Right lobe of liver (tissue), 6 donors: ENCODE results near the gene GOLGA8B. TPM values are rescaled to one million over a fixed set of nuclear protein-coding genes. Genes with fewer than 3 reads are reported as not detected.

ENCODE experiments used
- ATAC-seq, 4 donors: fragments of 200-7000 bp; cut with Tn5 transposase; one replicate each; pipeline ENCODE4 v1.9.1; 2020; ENCODE audit warnings: mild to moderate bottlenecking in 4 of 4, moderate library complexity in 4 of 4
- DNase-seq, 3 donors: peaks; one replicate each; pipeline ENCODE4 v3.0.0-alpha.2; 2020
- H3K27ac ChIP-seq, 3 donors: fragments of 200-600 bp; one replicate each; pipeline ENCODE4 v1.8.0; 2022
- H3K27me3 ChIP-seq, 2 donors: fragments of 200-600 bp; one replicate each; pipeline ENCODE4 v1.8.0; 2022
- H3K36me3 ChIP-seq, 4 donors: fragments of 200-600 bp; sonication (generic) in 1 of 4; one replicate each; pipeline versions ENCODE4 v1.5.1 to v1.8.0; 2017 to 2022; ENCODE audit warnings: control low read depth in 1 of 4
- H3K4me1 ChIP-seq, 4 donors: fragments of 200-600 bp; sonication (generic) in 1 of 4; one replicate each; pipeline versions ENCODE4 v1.5.1 to v1.8.0; 2017 to 2022; ENCODE audit warnings: control low read depth in 1 of 4
- H3K4me3 ChIP-seq, 3 donors: fragments of 200-600 bp; one replicate each; pipeline ENCODE4 v1.8.0; 2022
- H3K9me3 ChIP-seq, 4 donors: fragments of 200-600 bp; sonication (generic) in 1 of 4; one replicate each; pipeline versions ENCODE4 v1.5.1 to v1.8.0; 2017 to 2022; ENCODE audit warnings: control low read depth in 1 of 4
- CTCF ChIP-seq, 4 donors: fragments of 200-600 bp in 3 of 4; fragments of 450-650 bp in 1 of 4; IDR thresholded peaks; one replicate each; pipeline versions ENCODE4 v1.5.1 to v1.8.0; 2016 to 2022; ENCODE audit warnings: antibody characterized with exemption in 4 of 4, mild to moderate bottlenecking in 2 of 4
- POLR2A ChIP-seq: fragments of 450-650 bp; IDR thresholded peaks from one replicate; pipeline ENCODE4 v1.6.1; 2017; ENCODE audit warnings: antibody characterized with exemption, mild to moderate bottlenecking
- WGBS: methylation state at CpG from one replicate; pipeline ENCODE4 v1.1.6; 2018; ENCODE audit warnings: low coverage, low lambda C conversion rate; ENCODE audit not compliant: insufficient coverage; ENCODE audit errors: missing lambda C conversion rate; 5-methylcytosine and 5-hydroxymethylcytosine counted together
- intact Hi-C, 2 donors: fragments of 100-400 bp; cut with DNase I; formaldehyde crosslinking; loops; one replicate each; pipeline versions ENCODE4 v1.11.2 to v1.14.1; 2022
- total RNA-seq, 6 experiments: library from RNA; depleted of rRNA in 2 of 6; stranded (reverse); fragments of >200 nt in 2 of 6; fragmentation: NEBNext Ultra II Directional in 3 of 6; extraction: Animal tissue kit (Norgen Biotek cat#: 25700) in 3 of 6; gene quantifications; one replicate each; pipeline versions ENCODE4 v1.1.0 to v1.2.4, GENCODE V29; 2016 to 2023
- donor health status: DM: no; HTN: yes; CAD: no.
- donor health status: DM: no; HTN: no; CAD: no.
- donor health status: DM: no; HTN: no; CAD: no.
- donor health status: DM: no; HTN: yes; CAD: no.
- donor health status: DM: no; HTN: yes; CAD: no.

The GOLGA8B gene
- total RNA-seq, 6 experiments from 2014 or later: 21.9 to 53.4 (median 30.8) TPM

DNA sequence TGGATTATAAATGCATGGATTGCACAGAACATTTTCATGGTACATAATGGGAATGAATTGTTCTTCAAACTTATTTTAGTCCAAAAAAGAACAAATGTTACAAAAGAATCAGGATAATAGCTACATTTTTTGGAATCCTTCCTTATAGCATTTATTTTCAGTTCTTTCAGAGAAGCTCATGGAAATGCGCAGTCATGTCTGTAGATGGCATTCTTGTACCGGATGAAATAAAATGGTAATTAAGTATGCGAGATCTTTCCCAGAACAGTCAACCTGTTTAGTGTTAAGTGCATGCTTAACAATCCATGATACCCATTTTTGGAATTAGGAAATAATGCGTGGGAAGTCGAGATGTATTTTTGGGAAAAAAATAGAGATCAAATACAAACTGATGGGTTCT, 38.2 kb upstream of the GOLGA8B start:
- DNase-seq (no peak), ATAC-seq (peak in 1 of 4 donors; percentile 46)
- Histone ChIP-seq H3K36me3 (no peaks in the 10 kb centered on the region), H3K9me3 (no peaks in the 10 kb centered on the region), H3K4me1 (no peaks in the 10 kb centered on the region), H3K27ac (no peak overlapping the region), H3K4me3 (no peak overlapping the region), H3K27me3 (no peaks in the 10 kb centered on the region)
- 33% methylated on average over 5 of the region's 5 CpGs for WGBS
- TF ChIP-seq CTCF (IDR thresholded peaks at IDR 0.05) (peak in 3 of 4 donors; percentile 8 to 19 (median 17)), POLR2A (no peak)
- intact Hi-C loops: no loop called here

DNA sequence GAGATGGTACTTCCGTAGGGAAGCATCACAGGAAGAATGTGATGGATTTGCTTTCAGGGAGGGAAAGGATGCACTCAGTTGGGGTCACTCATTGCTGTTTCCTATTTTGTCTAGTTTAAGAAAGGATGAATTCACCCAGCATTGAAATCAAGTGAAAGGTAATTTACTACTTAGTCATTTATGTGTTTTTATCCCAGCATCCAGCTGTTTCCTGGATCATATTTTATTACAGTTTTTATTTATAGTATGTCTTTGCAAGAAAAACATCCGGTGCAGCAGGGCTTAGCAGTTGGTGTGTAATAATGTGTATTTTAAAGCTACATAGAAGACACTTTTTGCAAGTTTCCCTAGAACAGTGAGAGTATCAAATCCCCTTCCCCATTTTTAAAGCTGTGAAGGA, 37.4 kb upstream of the GOLGA8B start:
- H3K4me1 ChIP-seq: no peaks in the 10 kb centered on the region
- WGBS: 18% methylated on average over 2 of the region's 2 CpGs
- TF ChIP-seq POLR2A (no peak), CTCF (IDR thresholded peaks at IDR 0.05) (no peak)

DNA sequence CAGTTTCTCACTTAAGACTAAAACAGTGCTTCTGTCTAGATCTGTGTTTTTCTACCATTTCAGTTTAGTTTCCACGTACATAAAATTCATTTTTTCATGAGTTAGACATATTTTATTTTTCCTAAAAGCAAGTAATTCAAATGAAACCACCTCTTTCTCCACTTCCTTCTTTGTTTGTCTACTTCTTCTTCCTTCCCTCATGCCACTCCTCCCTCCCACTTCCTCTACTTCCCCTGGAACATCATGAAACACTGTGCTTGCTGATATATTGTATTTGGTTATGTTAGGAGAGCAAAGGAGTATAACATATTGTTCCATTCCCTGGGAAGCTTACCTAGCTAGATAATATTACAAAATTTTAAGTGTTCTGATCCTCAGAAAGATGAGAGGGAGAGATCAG, 36.7 kb upstream of the GOLGA8B start:
- DNase-seq (no peak), ATAC-seq (no peak)
- Histone ChIP-seq H3K4me1 (no peaks in the 10 kb centered on the region), H3K9me3 (no peaks in the 10 kb centered on the region), H3K27me3 (no peaks in the 10 kb centered on the region), H3K4me3 (no peak overlapping the region), H3K27ac (no peak overlapping the region), H3K36me3 (no peaks in the 10 kb centered on the region)
- intact Hi-C loops: no loop called here
- TF ChIP-seq POLR2A (no peak), CTCF (IDR thresholded peaks at IDR 0.05) (no peak)
- WGBS: 0% methylated on average over 1 of the region's 1 CpG

More for the DNA sequence above, 37.4 kb upstream of the GOLGA8B start:
- no peak overlapping the region for H3K27ac ChIP-seq
- no peak overlapping the region for H3K4me3 ChIP-seq
- no peaks in the 10 kb centered on the region for H3K36me3 ChIP-seq
- intact Hi-C loops: no loop called here
- peak in 3 of 4 donors; percentile 50 to 70 (median 53) for ATAC-seq
- DNase-seq: no peak
- no peaks in the 10 kb centered on the region for H3K9me3 ChIP-seq
- no peaks in the 10 kb centered on the region for H3K27me3 ChIP-seq

DNA sequence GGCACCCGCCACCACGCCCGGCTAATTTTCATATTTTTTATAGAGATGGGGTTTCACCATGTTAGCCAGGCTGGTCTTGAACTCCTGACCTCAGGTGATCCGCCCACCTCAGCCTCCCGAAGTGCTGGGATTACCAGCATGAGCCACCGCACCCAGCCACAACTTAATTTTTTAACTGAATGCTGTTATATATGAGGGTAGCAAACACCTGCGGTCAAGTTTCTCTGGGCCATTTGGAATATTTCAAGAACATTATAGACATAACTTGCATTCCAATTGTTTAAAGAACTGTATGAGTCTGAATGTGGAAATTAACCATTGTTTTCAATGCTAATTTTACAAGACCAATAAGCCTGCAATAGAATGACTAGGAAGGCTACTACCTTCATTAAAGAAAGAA, 35.7 kb upstream of the GOLGA8B start:
- H3K27me3 ChIP-seq: no peaks in the 10 kb centered on the region
- TF ChIP-seq CTCF (IDR thresholded peaks at IDR 0.05): no peak
- TF ChIP-seq POLR2A: no peak
- intact Hi-C loops: no loop called here
- WGBS: 80% methylated on average over 4 of the region's 7 CpGs
- DNase-seq (no peak), ATAC-seq (no peak)
- H3K9me3 ChIP-seq: no peaks in the 10 kb centered on the region
- no peaks in the 10 kb centered on the region for H3K36me3 ChIP-seq
- no peak overlapping the region for H3K27ac ChIP-seq
- H3K4me3 ChIP-seq: no peak overlapping the region
- no peaks in the 10 kb centered on the region for H3K4me1 ChIP-seq

DNA sequence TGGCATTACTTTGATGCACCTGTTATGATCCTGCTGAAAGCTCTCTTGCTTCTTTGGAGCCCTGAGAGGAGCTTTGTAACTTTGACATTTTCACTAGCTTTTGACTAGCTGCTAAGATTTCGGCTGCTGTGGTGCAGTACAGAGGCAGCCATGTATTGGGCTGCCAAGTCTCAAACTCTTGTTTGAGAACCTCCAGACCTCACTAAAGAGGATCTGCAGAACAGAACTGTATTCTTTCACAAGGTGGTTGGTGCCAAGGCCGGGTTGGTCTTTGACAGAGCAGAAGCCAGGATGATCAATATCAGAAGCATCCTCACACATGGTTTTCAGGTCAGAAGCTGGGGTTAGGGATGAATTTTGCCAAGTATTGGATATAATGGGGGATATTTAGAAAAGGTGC, 34.6 kb upstream of the GOLGA8B start:
- intact Hi-C loops: no loop called here
- Histone ChIP-seq H3K27ac (no peak overlapping the region), H3K27me3 (no peaks in the 10 kb centered on the region), H3K4me1 (no peaks in the 10 kb centered on the region), H3K9me3 (no peaks in the 10 kb centered on the region), H3K4me3 (no peak overlapping the region), H3K36me3 (no peaks in the 10 kb centered on the region)
- DNase-seq (no peak), ATAC-seq (no peak)
- no peak for TF ChIP-seq POLR2A
- TF ChIP-seq CTCF (IDR thresholded peaks at IDR 0.05): no peak
- WGBS: 61% methylated on average over 2 of the region's 2 CpGs
